Stimulated activated CD8-positive, alpha-beta memory T cell treated with anti-CD3 and anti-CD28 coated beads, Interleukin-4, amount 100 ng/mL, for 4 hours (primary cell): ENCODE measurements around the gene CRHR2.

Source experiments
- DNase-seq, 2 donors: peaks; one replicate each; pipeline ENCODE4 v3.0.0-alpha.2; 2020; ENCODE audit warnings: low read depth in 2 of 2, low spot score in 1 of 2

CRHR2 gene

GRCh38 chr7:30683306-30683705, 1.1 kb upstream of the CRHR2 start:
- no peak for DNase-seq

- DNase-seq = no peak
Measured at GRCh38 chr7:30681815-30682211, 443 bp downstream of the CRHR2 start.

GRCh38 chr7:30681331-30681797, 892 bp downstream of the CRHR2 start:
- DNase-seq = no peak

- DNase-seq = no peak
Measured at GRCh38 chr7:30679664-30680063, 2.6 kb downstream of the CRHR2 start.

GRCh38 chr7:30678805-30679204, 3.5 kb downstream of the CRHR2 start:
- DNase-seq = no peak

- DNase-seq = no peak
Measured at GRCh38 chr7:30674876-30675275, 7.4 kb downstream of the CRHR2 start.

- DNase-seq = no peak
Measured at GRCh38 chr7:30674420-30674819, 7.8 kb downstream of the CRHR2 start.

GRCh38 chr7:30671793-30672465, 10.3 kb downstream of the CRHR2 start:
- DNase-seq = no peak

- DNase-seq = no peak
Measured at GRCh38 chr7:30668102-30668501, 14.2 kb downstream of the CRHR2 start.

- no peak for DNase-seq
Measured at GRCh38 chr7:30667172-30667571, 15.1 kb downstream of the CRHR2 start.

GRCh38 chr7:30665449-30665848, 16.8 kb downstream of the CRHR2 start:
- DNase-seq = no peak

GRCh38 chr7:30665043-30665442, 17.2 kb downstream of the CRHR2 start:
- no peak for DNase-seq

- no peak for DNase-seq
Measured at GRCh38 chr7:30664184-30664885, 17.9 kb downstream of the CRHR2 start.

GRCh38 chr7:30663414-30663813, 18.8 kb downstream of the CRHR2 start:
- DNase-seq = no peak

- DNase-seq = no peak
Measured at GRCh38 chr7:30662431-30662939, 19.8 kb downstream of the CRHR2 start.

- DNase-seq = no peak
Measured at GRCh38 chr7:30661926-30662325, 20.3 kb downstream of the CRHR2 start.

GRCh38 chr7:30660331-30661255, 21.7 kb downstream of the CRHR2 start:
- DNase-seq = no peak

GRCh38 chr7:30659312-30659711, 22.9 kb downstream of the CRHR2 start:
- DNase-seq = no peak

- DNase-seq = no peak
Measured at GRCh38 chr7:30658479-30659074, 23.7 kb downstream of the CRHR2 start.

GRCh38 chr7:30657131-30657530, 25.1 kb downstream of the CRHR2 start:
- no peak for DNase-seq
